DOHH2 (cell line): ENCODE data around the gene PACSIN1.

Experiments used
- H3F3A ChIP-seq: fragments of 200-600 bp; sonication (generic), shearing (Covaris generic); 2 replicates; pipeline ENCODE4 v1.6.0; 2016; ENCODE audit warnings: antibody characterized with exemption, mild to moderate bottlenecking; ENCODE audit not compliant: control insufficient read depth, insufficient read depth
- H3K27ac ChIP-seq: fragments of 200-600 bp; sonication (generic); 2 replicates; pipeline ENCODE4 v1.5.1; 2014; ENCODE audit warnings: low read depth, mild to moderate bottlenecking, low read length, moderate library complexity
- H3K27me3 ChIP-seq: fragments of 200-600 bp; sonication (generic); 2 replicates; pipeline ENCODE4 v1.6.1; 2014; ENCODE audit warnings: mild to moderate bottlenecking, low read length, mixed read lengths; ENCODE audit not compliant: control insufficient read depth
- H3K36me3 ChIP-seq: fragments of 200-600 bp; sonication (generic); 2 replicates; pipeline ENCODE4 v1.6.1; 2014; ENCODE audit warnings: mild to moderate bottlenecking, low read length, moderate library complexity, mixed read lengths; ENCODE audit not compliant: control insufficient read depth
- H3K4me1 ChIP-seq: fragments of 200-600 bp; sonication (generic); 2 replicates; pipeline ENCODE4 v1.6.1; 2014; ENCODE audit warnings: mild to moderate bottlenecking, low read length, mixed read lengths; ENCODE audit not compliant: control insufficient read depth
- H3K4me2 ChIP-seq: fragments of 200-600 bp; sonication (generic); 2 replicates; pipeline ENCODE4 v1.6.0; 2014; ENCODE audit warnings: mild to moderate bottlenecking, low read length, moderate library complexity
- H3K4me3 ChIP-seq: fragments of 200-600 bp; sonication (generic); 2 replicates; pipeline ENCODE4 v1.5.1; 2014; ENCODE audit warnings: mild to moderate bottlenecking, low read length, mixed read lengths
- H3K79me2 ChIP-seq: fragments of 200-600 bp; sonication (generic); 2 replicates; pipeline ENCODE4 v1.6.1; 2014; ENCODE audit warnings: mild to moderate bottlenecking, low read length, mixed read lengths; ENCODE audit not compliant: control insufficient read depth
- H3K9me2 ChIP-seq: fragments of 200-600 bp; sonication (generic); replicated peaks from 2 replicates; pipeline ENCODE4 v1.6.1; 2014; ENCODE audit warnings: mild to moderate bottlenecking, low read length, mixed read lengths; ENCODE audit not compliant: control insufficient read depth
- H3K9me3 ChIP-seq: fragments of 200-600 bp; sonication (generic); 2 replicates; pipeline ENCODE4 v1.6.1; 2014; ENCODE audit warnings: antibody characterized with exemption, low read length, mixed read lengths; ENCODE audit not compliant: control insufficient read depth, insufficient read depth
- H4K20me1 ChIP-seq: fragments of 200-600 bp; sonication (generic); 2 replicates; pipeline ENCODE4 v1.6.0; 2014; ENCODE audit warnings: low read depth, mild to moderate bottlenecking, antibody characterized with exemption, low read length, moderate library complexity; ENCODE audit not compliant: control insufficient read depth, insufficient read depth
- CTCF ChIP-seq: fragments of 200-600 bp; sonication (generic); IDR thresholded peaks from one replicate; pipeline ENCODE4 v1.5.1; 2014; ENCODE audit warnings: antibody characterized with exemption, mild to moderate bottlenecking, low read depth, low read length; ENCODE audit not compliant: poor library complexity, severe bottlenecking
- EZH2phosphoT487 ChIP-seq: fragments of 200-600 bp; sonication (generic); IDR thresholded peaks from 2 replicates; pipeline ENCODE4 v1.6.1; 2017; ENCODE audit warnings: borderline replicate concordance, mild to moderate bottlenecking, antibody characterized with exemption, low read length, moderate library complexity, mixed read lengths

Gene PACSIN1

GRCh38 chr6:34517966-34518365, 52.1 kb downstream of the PACSIN1 start:
- no peaks in the 10 kb centered on the region for H3K27me3 ChIP-seq
- H3K4me2 ChIP-seq, result no peak overlapping the region
- no peaks in the 10 kb centered on the region for H3F3A ChIP-seq
- no peak overlapping the region for H3K27ac ChIP-seq
- no peaks in the 10 kb centered on the region for H3K79me2 ChIP-seq
- H3K4me1 ChIP-seq, result no peaks in the 10 kb centered on the region
- H3K36me3 ChIP-seq, result no peaks in the 10 kb centered on the region
- no peaks in the 10 kb centered on the region for H3K9me3 ChIP-seq
- H3K9me2 ChIP-seq, result no peaks in the 10 kb centered on the region
- no peak for TF ChIP-seq EZH2phosphoT487
- TF ChIP-seq CTCF, result no peak
- peaks cover 4% of the 10 kb centered on the region; the same call in 1 of the 2 replicates for H4K20me1 ChIP-seq
- no peak overlapping the region for H3K4me3 ChIP-seq

GRCh38 chr6:34518669-34519365, 52.9 kb downstream of the PACSIN1 start:
- no peaks in the 10 kb centered on the region for H3K9me2 ChIP-seq
- no peaks in the 10 kb centered on the region for H3K27me3 ChIP-seq
- TF ChIP-seq CTCF (no peak), EZH2phosphoT487 (no peak)
- no peaks in the 10 kb centered on the region for H3K79me2 ChIP-seq
- no peak overlapping the region for H3K27ac ChIP-seq
- H3K4me1 ChIP-seq, result no peaks in the 10 kb centered on the region
- H4K20me1 ChIP-seq, result no peaks in the 10 kb centered on the region
- H3F3A ChIP-seq, result no peaks in the 10 kb centered on the region
- no peak overlapping the region for H3K4me3 ChIP-seq
- no peaks in the 10 kb centered on the region for H3K36me3 ChIP-seq
- H3K4me2 ChIP-seq, result no peak overlapping the region
- no peaks in the 10 kb centered on the region for H3K9me3 ChIP-seq

GRCh38 chr6:34519971-34520644, 54.2 kb downstream of the PACSIN1 start:
- no peaks in the 10 kb centered on the region for H3K9me3 ChIP-seq
- no peaks in the 10 kb centered on the region for H3K9me2 ChIP-seq
- no peaks in the 10 kb centered on the region for H3K4me1 ChIP-seq
- H3K27ac ChIP-seq, result no peak overlapping the region
- H3K4me2 ChIP-seq, result no peak overlapping the region
- no peaks in the 10 kb centered on the region for H3K79me2 ChIP-seq
- no peak overlapping the region for H3K4me3 ChIP-seq
- no peaks in the 10 kb centered on the region for H3K27me3 ChIP-seq
- H3F3A ChIP-seq, result no peaks in the 10 kb centered on the region
- TF ChIP-seq EZH2phosphoT487 (no peak), CTCF (no peak)
- H4K20me1 ChIP-seq, result no peaks in the 10 kb centered on the region
- H3K36me3 ChIP-seq, result no peaks in the 10 kb centered on the region
